Prostate gland (tissue), 2 donors: ENCODE measurements around the gene PLIN1. TPM values are rescaled to one million over a fixed set of nuclear protein-coding genes. Genes with fewer than 3 reads are reported as not detected.

Experiments
- DNase-seq: peaks from one replicate; pipeline ENCODE4 v3.0.0-alpha.2; 2019; ENCODE audit warnings: low spot score
- H3K27ac ChIP-seq, 2 donors: fragments of 200-600 bp; sonication (generic); 2 replicates each; pipeline ENCODE4 v1.5.1; 2017 to 2019
- H3K27me3 ChIP-seq: fragments of 200-600 bp; sonication (generic); replicated peaks from 2 replicates; pipeline ENCODE4 v1.5.1; 2019; ENCODE audit not compliant: insufficient read depth
- H3K36me3 ChIP-seq, 2 donors: fragments of 200-600 bp; sonication (generic); 1 replicate in 1 of 2; 2 replicates in 1 of 2; pipeline versions ENCODE4 v1.5.1 to v1.8.1; 2017 to 2019
- H3K4me1 ChIP-seq: fragments of 200-600 bp; sonication (generic); replicated peaks from 2 replicates; pipeline ENCODE4 v1.5.1; 2019
- H3K4me3 ChIP-seq, 2 donors: fragments of 200-600 bp; sonication (generic); 2 replicates each; pipeline ENCODE4 v1.5.1; 2017 to 2019
- H3K9me3 ChIP-seq: fragments of 200-600 bp; sonication (generic); 2 replicates; pipeline ENCODE4 v1.5.1; 2017
- POLR2A ChIP-seq: fragments of 450-650 bp; IDR thresholded peaks from one replicate; pipeline ENCODE4 v1.6.1; 2016; ENCODE audit warnings: antibody characterized with exemption, mild to moderate bottlenecking
- POLR2AphosphoS5 ChIP-seq: sonication (generic); formaldehyde crosslinking; IDR thresholded peaks from one replicate; pipeline ENCODE4 v1.6.1; 2017; ENCODE audit warnings: antibody characterized with exemption
- WGBS: methylation state at CpG from one replicate; pipeline ENCODE4 v1.1.5; 2018; 5-methylcytosine and 5-hydroxymethylcytosine counted together
- intact Hi-C: fragments of 100-400 bp; cut with DNase I; formaldehyde crosslinking; loops from one replicate; pipeline ENCODE4 v1.14.2; 2022
- total RNA-seq, 2 donors: library from RNA; depleted of rRNA; stranded (reverse); fragments of >200 nt; gene quantifications; one replicate each; pipeline ENCODE4 v1.1.0, GENCODE V29; 2016
- TF ChIP-seq, protein P1 (sequence below), 4 experiments: fragments of 200-600 bp in 2 of 4; fragments of 450-650 bp in 2 of 4; sonication (generic) in 2 of 4; IDR thresholded peaks; 1 replicate in 3 of 4; 2 replicates in 1 of 4; pipeline ENCODE4 v1.5.1; 2016 to 2019; ENCODE audit warnings: antibody characterized with exemption in 4 of 4, mild to moderate bottlenecking in 2 of 4, moderate library complexity in 2 of 4

PLIN1 gene
- total RNA-seq, 2 donors from 2014 or later: 1.5 to 3.6 TPM

DNA sequence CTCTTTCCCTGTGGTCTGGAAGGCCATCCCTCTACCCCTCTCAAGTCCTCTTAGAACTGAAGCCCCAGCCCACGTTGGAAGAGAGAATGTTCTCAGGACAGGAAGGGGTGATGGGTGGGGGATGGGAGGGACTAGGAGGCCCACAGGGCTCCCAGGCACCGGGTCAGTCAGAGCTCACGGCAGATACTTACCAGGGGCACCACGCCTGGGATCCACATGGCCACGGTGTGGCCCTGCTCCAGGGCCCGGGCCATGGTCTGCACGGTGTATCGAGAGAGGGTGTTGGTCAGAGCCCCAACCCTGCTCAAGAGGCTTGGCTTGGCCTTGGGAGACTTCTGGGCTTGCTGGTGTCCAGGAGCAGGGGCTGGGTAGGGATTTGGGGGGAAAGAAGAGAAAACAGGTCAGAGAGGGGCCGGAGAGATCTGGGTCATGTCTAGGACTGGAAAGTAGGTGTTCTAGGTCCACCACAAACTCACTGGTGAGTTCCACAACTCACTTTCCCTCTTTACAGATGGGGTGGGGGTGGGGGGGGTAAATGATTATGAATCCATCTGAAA, 9.8 kb downstream of the PLIN1 start:
- no peak for DNase-seq
- no peak overlapping the region for H3K27ac ChIP-seq
- H3K9me3 ChIP-seq: no peaks in the 10 kb centered on the region
- H3K36me3 ChIP-seq: no peaks in the 10 kb centered on the region
- intact Hi-C loops: no loop called here
- no peaks in the 10 kb centered on the region for H3K27me3 ChIP-seq
- TF ChIP-seq POLR2AphosphoS5 (no peak), POLR2A (no peak)
- TF ChIP-seq, protein P1, sequence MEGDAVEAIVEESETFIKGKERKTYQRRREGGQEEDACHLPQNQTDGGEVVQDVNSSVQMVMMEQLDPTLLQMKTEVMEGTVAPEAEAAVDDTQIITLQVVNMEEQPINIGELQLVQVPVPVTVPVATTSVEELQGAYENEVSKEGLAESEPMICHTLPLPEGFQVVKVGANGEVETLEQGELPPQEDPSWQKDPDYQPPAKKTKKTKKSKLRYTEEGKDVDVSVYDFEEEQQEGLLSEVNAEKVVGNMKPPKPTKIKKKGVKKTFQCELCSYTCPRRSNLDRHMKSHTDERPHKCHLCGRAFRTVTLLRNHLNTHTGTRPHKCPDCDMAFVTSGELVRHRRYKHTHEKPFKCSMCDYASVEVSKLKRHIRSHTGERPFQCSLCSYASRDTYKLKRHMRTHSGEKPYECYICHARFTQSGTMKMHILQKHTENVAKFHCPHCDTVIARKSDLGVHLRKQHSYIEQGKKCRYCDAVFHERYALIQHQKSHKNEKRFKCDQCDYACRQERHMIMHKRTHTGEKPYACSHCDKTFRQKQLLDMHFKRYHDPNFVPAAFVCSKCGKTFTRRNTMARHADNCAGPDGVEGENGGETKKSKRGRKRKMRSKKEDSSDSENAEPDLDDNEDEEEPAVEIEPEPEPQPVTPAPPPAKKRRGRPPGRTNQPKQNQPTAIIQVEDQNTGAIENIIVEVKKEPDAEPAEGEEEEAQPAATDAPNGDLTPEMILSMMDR (IDR thresholded peaks at IDR 0.05): no peak
- 91% methylated on average over 8 of the region's 9 CpGs for WGBS
- no peaks in the 10 kb centered on the region for H3K4me1 ChIP-seq
- H3K4me3 ChIP-seq: no peak overlapping the region

DNA sequence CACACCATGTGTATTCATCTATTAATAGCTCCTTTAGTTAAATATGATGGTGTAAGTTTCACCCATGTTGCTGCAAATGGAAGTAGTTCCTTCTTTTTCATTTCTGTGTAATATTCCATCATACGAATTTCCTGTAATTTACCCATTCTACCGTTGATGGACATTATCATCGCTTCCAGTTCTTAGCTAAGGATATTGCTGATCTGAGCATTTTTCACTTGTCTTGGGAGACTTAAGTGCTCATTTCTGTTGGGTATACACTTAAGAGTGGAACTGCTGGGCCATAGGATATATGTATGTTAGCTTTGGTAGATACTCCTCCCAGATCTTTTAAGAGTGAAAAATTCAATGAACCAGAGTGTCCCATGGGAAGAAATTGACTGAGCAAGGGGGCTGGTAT, 11.0 kb downstream of the PLIN1 start:
- Histone ChIP-seq H3K9me3 (no peaks in the 10 kb centered on the region), H3K27me3 (no peaks in the 10 kb centered on the region), H3K27ac (no peak overlapping the region), H3K4me1 (no peaks in the 10 kb centered on the region), H3K36me3 (no peaks in the 10 kb centered on the region), H3K4me3 (no peak overlapping the region)
- TF ChIP-seq POLR2A: no peak
- TF ChIP-seq, protein P1 (IDR thresholded peaks at IDR 0.05): no peak
- TF ChIP-seq POLR2AphosphoS5: no peak
- no peak for DNase-seq
- WGBS: 96% methylated on average over 3 of the region's 3 CpGs
- intact Hi-C loops: no loop called here

DNA sequence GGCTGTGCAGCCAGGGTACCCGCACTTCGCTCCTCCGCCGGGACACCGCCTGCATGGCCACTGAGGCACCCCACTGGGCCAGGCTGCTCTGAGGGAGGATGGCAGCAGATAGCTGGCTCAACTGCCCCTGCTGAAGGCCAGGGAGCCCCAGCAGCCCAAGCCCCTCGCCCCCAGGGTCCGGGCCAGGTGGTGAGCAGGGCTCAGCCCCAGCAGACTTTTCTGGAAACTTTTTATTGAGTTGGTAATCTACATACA, 11.5 kb downstream of the PLIN1 start:
- WGBS: 95% methylated on average over 7 of the region's 7 CpGs
- Histone ChIP-seq H3K9me3 (no peaks in the 10 kb centered on the region), H3K27ac (no peak overlapping the region), H3K4me3 (no peak overlapping the region), H3K27me3 (no peaks in the 10 kb centered on the region), H3K4me1 (no peaks in the 10 kb centered on the region), H3K36me3 (no peaks in the 10 kb centered on the region)
- intact Hi-C loops: no loop called here
- TF ChIP-seq, protein P1 (IDR thresholded peaks at IDR 0.05): no peak
- TF ChIP-seq POLR2AphosphoS5 (no peak), POLR2A (no peak)
- DNase-seq: no peak

DNA sequence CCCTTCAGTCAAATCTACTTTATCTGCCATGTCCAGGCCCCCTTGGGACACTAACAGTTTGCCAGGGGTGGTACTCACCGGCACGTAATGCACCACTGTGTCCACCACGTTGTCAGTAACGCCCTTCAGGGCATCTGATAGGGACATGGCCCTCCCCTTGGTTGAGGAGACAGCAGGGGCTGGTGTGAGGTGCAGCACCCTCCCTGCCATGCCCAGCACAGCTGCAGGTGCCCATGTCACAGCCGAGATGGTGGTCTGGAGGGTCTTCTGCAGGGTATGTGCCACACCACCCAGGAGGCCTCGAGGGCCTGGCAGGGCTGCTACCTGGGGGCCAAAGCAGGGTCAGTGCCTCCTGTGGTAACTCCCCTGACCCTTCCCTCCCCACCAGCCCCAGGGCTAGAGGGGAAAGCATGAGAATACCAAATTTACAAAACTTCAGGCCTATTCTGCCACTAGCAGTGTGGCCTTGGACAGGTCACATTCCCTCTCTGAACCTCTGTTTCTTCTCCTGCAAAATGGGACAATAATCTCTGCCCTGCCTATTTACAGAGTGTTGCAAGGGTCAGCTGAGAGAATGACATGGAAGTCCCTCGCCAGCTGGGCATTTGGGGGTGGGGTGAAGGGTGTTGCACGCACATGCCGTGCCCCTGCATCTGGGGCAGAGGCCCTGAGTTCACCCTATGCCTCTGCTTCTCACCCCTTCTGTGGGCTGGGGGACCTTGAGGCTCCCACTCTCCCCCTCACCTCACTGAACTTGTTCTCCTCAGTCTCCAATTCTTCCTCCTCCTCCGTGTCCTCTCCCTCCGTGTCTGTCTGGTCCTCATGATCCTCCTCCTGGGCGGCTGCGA, 12.1 kb downstream of the PLIN1 start:
- Histone ChIP-seq H3K9me3 (no peaks in the 10 kb centered on the region), H3K27me3 (no peaks in the 10 kb centered on the region)
- WGBS: 91% methylated on average over 13 of the region's 13 CpGs

More for the DNA sequence above, 12.1 kb downstream of the PLIN1 start:
- H3K4me1 ChIP-seq: no peaks in the 10 kb centered on the region
- intact Hi-C loops: no loop called here
- DNase-seq: no peak
- H3K4me3 ChIP-seq: no peak overlapping the region
- no peak overlapping the region for H3K27ac ChIP-seq
- no peaks in the 10 kb centered on the region for H3K36me3 ChIP-seq
- TF ChIP-seq POLR2AphosphoS5: no peak
- TF ChIP-seq POLR2A: no peak
- TF ChIP-seq, protein P1 (IDR thresholded peaks at IDR 0.05): no peak
